ENCODE measurements around the gene DMGDH.

DMGDH gene

DNA sequence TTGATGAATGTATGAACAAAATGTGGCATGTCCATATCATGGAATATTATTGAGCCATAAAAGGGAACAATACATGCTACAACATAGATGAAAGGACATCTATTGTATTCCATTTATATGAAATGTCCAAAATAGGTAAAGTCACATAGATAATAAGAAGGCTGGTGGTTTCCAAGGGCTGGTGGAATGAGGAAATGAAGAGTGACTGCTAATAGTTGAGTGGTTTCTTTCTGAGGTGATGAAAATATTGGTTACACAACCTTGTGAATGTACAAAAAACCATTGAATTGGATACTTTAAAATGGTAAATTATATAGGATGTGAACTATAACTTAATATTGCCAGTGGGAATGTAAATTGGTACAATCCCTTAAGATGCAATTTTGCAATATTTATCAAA lies 89.6 kb downstream of the DMGDH start:
- in situ Hi-C loops (cut with MboI; ENCODE audit: low sequenced_read_pairs) = no loop called here

DNA sequence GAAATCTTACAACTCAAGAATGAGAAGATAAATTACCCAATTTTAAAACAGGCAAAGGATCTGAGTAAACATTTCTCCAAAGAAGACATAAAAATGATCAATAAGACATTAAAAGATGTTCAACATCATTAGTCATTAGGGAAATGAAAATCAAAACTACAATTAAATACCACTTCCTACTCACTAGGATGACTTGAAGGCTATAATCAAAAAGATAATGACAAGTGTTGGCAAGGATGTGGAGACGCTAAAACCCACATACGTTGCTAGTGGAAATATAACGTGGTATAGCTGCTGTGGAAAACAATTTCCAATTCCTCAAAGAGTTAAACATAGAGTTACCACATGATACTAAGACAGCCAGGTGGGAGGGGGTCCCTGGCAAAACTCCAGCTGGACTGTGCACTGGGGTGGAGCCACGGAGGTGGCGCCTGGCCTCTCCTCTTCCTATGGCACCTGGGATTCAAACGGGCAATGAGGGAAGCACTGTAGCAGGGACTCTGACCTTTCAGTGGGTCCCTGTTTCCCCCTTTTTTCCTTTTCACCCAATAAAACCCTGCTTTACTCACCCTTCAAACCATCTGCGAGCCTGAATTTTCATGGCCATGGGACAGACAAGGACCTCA lies 90.2 kb downstream of the DMGDH start:
- in situ Hi-C loops (cut with MboI; ENCODE audit: low sequenced_read_pairs) = no loop called here

DNA sequence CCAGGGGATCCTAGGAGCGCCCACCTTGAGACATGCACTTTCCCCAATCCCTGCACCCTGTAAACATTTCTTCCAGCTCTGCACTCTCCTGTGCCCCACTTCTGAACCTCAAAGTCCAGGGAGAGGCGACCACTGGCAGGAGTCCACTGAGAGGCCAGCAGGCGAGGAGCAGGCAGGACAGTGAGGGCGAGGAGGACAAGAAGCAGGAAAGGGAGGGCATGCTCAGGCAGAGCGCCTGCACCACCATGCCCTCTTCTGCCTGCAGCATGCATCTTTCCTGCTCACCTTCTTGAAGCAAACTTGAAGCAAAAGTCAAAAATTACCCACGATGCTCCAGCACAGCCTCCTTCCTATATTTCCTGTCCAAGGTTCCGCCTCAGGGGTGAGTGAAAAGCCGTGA lies 94.4 kb downstream of the DMGDH start:
- in situ Hi-C loops (cut with MboI; ENCODE audit: low sequenced_read_pairs) = no loop called here

DNA sequence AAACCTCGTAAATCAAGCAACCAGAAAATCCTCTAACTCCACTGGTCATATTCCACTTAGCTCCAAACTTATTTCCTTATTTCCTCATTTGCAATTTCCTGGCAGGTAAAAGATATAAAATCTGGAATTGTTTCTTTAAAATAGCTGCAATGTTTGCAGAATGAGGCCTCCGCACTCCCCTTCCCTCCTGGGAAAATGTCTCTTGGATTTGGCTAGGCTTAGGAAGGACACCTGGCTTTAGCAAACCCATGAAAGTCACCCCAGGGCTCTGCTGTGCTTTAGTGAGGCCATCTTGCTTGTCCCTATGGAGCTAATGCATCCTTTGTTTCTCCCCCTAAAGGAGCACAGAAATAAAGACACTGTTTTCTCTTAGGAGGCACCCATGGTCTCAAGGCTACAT lies 94.9 kb downstream of the DMGDH start:
- in situ Hi-C loops (cut with MboI; ENCODE audit: low sequenced_read_pairs) = no loop called here

DNA sequence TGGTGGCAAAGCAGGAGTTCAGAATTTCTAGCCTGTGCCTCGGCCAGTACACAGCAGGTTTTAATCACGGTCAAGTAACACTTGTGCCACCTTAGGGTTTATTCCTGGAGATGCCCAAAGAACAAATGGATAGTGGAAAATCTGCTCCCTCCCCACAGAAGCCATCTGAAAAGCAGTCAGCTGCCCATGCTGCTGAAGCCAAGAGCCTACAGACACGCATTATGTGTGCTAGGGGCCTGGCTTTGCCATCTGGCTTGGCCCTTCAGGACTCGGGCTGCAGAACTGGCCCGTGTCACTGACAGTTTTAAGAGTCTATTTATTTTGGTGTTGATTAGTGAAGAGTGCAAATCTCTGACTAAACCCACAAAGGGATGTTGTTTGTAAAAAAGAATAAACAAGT lies 95.5 kb downstream of the DMGDH start:
- in situ Hi-C loops (cut with MboI; ENCODE audit: low sequenced_read_pairs) = no loop called here

DNA sequence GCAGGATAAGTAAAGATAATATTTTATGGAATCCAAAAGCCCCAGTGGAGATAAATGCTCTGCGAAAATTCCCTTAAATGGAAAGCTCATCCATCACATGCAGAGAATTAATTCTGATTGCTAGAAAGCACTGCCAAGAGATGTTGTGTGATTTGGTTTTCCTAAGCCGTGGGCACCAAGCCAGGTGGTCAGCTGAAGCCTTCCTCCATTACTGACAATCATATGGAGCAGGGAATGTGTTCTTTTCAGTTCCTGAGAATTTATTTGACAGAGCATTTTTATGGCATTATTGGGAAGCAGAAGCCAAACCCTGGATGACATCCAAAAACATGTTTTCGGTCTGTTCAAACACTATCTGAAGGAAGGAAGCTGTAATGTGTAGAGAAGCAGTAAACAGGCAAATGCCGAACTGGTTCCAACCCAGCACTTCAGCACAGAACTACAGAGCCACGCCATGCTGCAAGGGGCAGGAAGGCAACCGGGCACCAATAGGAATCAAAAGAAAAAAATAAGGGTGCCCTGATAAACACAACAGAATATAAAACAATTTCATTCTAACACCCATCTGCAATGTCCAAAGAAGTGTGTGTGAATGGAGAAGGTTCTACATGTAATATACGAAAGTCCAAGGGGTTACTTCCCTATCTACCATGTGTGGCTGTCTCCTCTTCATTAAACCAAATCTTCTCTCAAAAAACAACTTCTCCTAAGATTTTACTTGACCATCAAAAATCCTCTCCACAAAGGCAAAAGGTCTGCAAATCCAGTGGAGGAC lies 96.6 kb downstream of the DMGDH start:
- in situ Hi-C loops (cut with MboI; ENCODE audit: low sequenced_read_pairs) = no loop called here

DNA sequence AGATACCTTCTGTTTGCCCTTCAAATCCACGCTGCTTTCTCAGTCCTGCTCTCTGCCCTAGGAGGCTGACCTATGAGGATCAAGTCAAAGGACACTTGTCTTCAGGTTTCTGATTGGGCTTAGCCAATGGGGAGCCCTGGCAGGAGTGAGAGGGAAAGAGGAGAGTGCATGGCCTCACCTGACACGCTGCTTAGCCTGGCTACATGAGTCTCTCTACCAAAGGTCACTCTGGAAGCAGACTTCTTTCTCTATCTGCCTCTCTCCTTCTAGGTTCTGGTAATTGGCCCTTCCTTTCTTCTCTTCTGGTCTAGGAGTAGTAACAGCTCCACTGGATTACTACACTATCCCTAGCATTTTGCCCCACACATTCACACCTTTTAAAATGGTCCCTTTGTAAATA lies 97.5 kb downstream of the DMGDH start:
- in situ Hi-C loops (cut with MboI; ENCODE audit: low sequenced_read_pairs) = no loop called here

DNA sequence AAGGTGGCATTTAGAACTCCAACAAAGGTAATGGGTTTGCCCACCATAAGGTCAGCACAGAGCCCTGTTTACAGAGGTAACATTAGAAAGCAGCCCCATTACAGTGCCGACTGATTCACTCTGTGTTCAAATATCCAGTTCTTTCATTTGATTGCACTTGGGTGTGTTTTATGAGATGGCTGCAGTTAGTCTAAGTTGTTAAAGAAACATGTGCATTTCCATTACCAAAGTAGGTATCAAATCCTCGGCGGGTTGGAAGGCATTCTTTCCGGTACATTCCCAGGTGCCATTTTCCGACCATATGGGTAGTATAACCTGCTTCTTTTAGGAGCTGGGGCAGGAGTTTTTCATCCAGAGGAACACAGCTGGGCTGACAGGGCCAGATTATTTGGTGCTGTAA lies 100.7 kb downstream of the DMGDH start:
- in situ Hi-C loops (cut with MboI; ENCODE audit: low sequenced_read_pairs) = no loop called here

DNA sequence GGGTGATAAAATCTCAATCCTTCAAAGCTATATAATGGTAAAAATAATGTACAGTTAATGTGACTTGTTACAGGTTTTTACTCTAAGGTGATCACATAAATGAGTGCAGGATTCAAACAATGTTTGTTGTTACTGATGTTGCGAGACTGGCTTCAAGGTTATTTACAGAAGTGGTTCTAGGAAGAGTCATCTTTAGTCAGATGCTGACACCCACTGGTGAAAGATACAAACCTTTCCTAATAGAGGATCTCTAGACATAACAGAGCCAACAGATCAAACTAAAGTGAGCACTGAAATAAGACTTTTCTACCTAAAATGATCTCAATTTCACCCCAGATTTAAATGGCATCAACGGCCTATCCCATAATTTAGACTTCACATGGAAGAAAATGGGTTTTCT lies 104.6 kb downstream of the DMGDH start:
- in situ Hi-C loops (cut with MboI; ENCODE audit: low sequenced_read_pairs) = no loop called here

DNA sequence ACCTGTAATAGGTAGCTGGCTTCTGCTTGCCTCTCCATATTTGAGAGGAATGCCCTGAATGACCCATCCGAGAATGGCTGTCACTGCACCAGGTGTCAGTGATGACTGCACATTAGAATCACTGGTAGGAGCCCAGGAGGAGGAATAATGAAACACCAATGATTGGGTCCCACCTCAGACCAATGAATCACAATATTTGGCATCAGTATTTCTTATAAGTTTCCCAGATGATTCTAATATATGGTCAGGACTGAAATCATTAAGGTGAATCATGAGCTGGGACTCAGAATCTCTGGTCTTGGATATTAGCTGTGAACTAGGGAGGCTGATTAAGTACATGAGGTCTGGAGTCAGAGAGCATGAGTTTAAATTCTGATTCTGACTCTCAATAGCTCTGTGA lies 107.7 kb downstream of the DMGDH start:
- in situ Hi-C loops (cut with MboI; ENCODE audit: low sequenced_read_pairs) = no loop called here

DNA sequence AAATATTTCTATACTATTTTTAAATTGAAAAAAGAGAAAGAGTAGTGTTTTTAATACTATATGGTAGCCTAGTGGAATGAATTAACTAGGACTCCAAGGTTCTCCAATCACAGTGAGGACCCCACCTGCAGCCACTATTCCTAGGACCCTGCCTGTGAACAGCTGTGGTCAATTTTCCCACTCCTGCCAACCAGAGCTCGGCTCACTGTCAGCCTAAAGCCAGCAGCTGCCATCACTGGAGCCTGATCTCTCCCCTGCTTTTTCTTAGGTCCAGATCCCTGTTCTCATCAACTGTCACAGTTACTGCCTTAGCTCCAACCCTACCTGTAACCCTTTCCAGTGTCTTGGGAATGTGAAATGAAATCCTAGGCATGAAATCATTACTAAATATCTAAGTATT lies 109.7 kb downstream of the DMGDH start:
- in situ Hi-C loops (cut with MboI; ENCODE audit: low sequenced_read_pairs) = no loop called here

DNA sequence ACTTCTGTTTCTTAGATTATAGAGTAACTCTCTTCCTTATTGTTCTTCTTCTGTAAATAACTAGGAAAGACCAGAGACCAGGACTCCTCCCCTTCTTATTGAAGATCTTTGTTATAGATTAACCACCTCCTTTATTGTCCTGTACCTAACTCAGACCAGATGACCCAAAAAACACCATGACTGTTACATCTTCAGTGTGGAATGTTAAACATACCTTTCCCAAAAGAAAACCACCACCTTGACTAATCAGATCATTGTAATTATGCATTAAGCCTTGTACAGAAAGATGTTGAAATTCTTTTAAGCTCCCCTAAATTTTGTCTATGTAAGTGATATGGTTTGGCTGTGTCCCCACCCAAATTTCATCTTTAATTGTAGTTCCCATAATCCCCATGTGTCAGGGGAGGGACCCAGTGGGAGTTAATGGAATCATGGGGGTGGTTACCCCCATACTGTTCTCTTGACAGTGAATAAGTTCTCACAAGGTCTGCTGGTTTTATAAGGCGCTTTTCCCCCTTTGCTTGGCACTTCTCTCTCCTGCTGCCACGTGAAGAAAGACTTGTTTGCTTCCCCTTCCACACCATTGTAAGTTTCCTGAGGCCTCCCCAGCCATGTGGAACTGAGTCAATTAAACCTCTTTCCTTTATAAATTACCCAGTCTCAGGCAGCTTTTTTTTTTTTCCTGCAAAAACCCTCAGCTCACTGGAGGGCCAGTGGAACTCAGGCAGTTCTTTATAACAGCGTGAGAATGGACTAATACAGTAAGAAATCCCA lies 110.6 kb downstream of the DMGDH start:
- in situ Hi-C loops (cut with MboI; ENCODE audit: low sequenced_read_pairs) = no loop called here

DNA sequence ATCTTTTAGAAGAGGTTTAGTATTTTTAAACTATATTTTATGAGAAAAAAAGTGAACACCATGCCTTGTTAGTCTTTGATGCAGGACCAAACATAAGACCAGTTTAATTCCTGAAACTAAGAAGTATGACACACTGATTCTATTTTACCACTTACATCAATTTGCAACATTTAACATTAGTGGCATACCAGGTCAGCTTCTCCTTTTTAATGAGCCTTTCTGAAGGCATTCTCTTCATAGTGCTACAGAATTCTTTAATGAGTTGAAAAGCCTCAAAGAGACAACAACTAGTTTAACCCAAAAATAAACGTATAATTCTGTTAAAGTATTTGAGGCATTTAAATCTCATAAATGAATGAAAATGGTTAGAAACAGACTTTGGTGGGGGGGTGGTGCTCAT lies 112.6 kb downstream of the DMGDH start:
- in situ Hi-C loops (cut with MboI; ENCODE audit: low sequenced_read_pairs) = no loop called here

DNA sequence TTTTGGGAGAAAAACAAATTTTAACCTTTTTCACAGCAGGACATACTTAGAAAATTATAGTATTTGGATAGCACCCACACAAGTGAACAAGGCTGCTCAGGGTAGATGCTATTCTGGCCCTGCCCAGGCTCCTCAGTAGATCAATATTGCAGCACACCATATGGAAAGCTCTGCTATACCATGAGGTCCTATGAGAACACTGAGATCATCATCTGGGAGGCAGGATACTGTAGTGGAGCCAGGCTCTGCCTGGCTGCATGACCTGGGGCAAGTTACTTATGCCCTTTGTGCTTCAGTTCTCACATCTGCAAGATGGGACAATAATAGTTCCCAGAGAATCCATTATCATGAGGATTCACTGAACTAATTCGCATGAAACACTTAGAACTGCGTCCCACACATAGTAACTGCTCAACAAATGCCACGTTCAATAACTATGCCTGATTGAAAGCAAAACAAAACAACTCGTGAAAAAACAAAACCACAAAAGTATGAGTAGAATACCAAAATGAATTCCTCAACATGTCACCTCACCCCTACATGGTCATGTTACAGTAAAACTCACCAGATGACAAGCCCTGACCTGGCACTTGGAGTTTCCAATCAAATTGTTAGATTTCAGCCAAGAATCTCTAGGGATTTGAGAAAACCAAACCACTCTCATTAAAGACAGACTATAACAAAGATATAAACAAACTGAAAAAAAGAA lies 116.2 kb downstream of the DMGDH start:
- in situ Hi-C loops (cut with MboI; ENCODE audit: low sequenced_read_pairs) = no loop called here
